Amniotic stem cell (primary cell): ENCODE data around the gene SYT1.
"Not testable (repeated sequence)": the region's sequence is repeated elsewhere in the genome, so short reads cannot be mapped to it uniquely, and the experiment has no call there.

Experiments used
- DNase-seq: peaks from one replicate; lab custom pipeline; 2025; lab: John Stamatoyannopoulos, UW

The SYT1 gene

DNA sequence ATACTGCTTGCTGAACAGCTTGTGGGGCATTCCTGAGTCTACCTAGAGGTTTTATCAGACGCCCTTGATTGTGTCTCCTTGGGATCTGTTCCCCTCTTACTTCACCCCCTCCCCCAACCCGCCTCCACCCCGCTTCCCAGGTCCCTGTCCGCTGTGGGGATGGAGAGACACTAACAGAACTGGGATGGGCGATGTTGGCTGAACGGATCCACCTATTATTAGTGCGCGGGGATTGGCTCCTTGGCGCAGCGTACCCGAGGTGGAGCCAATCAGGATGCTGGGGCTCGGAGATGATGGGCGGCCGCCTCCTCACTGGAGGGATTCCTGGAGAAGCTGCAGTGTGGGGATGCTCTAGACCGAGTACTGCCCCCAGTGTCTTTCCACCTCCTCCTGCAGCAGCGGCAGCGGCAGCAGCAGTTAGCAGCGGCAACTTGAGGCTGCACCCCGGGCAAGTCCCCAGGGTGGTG is at the start of gene SYT1:
Gene SYT1, plus strand, starts transcription at position 372 of the 467 bp plus-strand sequence.
- peak; percentile 75 for DNase-seq

DNA sequence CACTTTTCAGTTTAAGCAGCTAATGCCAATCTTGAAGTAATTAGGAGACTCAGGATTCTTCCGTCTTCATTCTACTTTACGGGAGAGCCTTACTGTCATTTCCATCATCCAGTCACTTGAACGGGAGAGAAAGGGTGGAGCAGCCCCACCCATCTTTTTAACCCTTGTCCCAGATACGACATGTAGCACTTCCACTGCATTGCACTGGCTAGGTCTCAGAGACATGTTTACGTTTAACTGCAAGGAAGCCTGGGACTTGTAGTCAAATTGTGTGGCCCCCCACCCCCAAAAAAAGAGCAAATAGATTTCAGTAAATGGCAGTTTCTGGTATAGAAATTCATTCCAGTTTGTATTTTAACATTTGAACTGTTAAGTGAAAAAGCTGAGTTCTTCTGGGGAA is 46.1 kb upstream of the SYT1 start:
- DNase-seq, result no peak

DNA sequence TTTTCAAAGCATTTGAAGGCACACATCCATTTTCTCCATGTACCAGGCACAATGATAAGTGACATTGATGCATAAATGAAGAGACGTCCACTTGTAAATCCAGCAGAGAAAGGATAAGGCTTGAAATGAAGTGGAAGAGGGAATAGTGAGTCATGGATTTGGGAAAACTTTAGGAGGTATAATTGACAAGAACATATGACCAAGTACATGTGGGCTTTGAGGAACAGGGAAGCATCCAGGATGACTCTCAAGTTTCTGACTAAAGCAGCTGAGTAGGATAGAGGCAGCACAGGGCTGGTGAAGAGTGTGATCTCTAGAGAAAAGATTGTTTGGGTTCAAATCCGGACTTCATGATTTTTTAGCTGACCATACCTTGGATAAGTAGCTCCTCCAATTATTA is 43.6 kb upstream of the SYT1 start:
- DNase-seq, result no peak

- DNase-seq, result no peak
These were observed 39.7 kb upstream of the SYT1 start for GRCh38 chr12:78824918-78825317.

DNA sequence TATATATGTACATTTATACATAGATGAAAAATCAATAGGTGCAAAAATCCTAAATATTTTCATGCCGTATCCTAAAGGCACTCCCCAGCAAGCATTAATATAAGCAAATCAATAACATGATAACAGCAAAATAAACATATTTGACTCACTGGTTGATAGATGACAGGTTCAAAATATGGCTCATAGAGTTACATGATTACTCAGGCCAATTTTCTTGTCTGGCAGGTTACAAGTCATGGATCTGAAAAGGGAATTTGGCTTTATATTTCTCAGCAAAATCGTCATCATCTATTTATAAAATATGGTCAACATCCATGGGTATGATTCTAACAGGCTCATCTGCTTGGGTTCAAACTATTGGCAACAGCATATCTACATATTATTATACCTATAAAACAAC is 34.9 kb upstream of the SYT1 start:
- DNase-seq, result no peak

DNA sequence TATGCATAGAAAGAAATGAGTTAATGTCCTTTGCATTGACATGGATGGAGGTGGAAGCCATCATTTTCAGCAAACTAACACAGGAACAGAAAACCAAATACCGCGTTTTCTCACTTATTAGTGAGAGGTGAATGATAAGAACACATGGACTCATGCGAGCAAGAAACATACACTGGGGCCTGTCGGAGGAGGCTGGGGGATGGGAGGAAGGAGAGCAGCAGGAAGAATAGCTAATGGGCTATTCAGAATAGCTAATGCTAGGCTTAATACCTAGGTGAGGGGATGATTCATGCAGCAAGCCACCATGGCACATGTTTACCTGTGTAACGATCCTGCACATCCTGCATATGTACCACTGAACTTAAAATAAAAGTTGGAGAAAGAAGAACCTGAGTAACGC is 29.1 kb upstream of the SYT1 start:
- no peak for DNase-seq

DNA sequence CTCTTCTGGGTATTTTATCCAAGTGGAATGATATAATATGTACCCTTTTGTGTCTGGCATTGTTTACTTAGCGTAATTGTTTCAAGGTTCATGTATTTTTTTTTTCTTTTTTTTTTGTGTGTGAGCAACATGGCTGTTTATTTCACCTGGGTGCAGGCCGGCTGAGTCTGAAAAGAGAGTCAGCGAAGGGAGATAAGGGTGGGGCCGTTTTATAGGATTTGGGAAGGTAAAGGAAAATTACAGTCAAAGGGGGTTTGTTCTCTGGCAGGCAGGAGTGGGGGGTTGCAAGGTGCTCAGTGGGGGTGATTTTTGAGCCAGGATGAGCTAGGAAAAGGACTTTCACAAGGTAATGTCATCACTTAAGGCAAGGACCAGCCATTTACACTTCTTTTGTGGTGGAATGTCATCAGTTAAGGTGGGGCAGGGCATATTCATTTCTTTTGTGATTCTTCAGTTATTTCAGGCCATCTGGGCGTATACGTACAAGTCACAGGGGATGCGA is 24.0 kb upstream of the SYT1 start:
- not testable (repeated sequence) for DNase-seq

GRCh38 chr12:78853231-78853630 is 11.3 kb upstream of the SYT1 start:
- DNase-seq, result no peak

GRCh38 chr12:78863482-78864402 is 832 bp upstream of the SYT1 start:
- DNase-seq, result peak; percentile 23

GRCh38 chr12:78864870-78865463 is 393 bp downstream of the SYT1 start:
- no peak for DNase-seq

- DNase-seq, result no peak
These were observed 942 bp downstream of the SYT1 start for GRCh38 chr12:78865516-78865915.

GRCh38 chr12:78866518-78866917 is 1.9 kb downstream of the SYT1 start:
- no peak for DNase-seq

DNA sequence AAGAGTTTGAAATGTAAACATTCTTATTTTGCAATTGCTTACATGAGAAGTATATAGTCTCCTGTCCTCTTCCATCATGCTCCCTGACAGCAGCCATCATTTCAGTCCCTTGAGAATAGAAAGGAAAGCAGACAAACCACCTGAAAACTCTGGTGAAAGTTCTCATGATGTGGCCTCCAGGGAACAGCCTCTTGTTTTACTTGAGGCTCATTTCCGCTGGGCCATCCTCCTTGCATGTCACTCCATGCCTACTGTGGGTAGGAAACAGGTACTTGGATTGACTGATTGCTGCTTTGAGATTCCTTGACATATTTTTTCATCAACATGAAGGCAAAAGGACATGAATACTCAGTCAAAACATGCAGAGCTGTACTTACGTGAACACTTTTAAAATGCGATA is 6.0 kb downstream of the SYT1 start:
- no peak for DNase-seq

DNA sequence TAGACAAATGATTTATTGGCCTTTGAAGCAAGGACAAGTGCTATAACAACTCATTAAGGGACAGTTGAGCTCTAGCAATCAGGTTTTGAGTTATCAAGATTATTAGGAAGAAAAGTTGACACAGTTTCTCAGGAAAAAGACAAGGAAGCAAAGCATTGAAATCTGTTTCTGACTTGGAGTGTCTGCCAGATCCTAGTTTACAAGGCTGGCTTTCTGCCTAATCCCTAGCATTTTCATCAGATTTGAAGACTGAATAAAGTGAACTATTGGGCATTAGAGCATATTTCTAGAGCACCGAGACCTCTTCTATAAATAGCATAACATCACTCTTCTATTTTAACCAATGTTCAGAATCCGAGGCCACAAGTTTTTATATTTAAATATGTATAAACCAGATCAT is 7.0 kb downstream of the SYT1 start:
- DNase-seq, result no peak

GRCh38 chr12:78878459-78878858 is 13.9 kb downstream of the SYT1 start:
- no peak for DNase-seq

DNA sequence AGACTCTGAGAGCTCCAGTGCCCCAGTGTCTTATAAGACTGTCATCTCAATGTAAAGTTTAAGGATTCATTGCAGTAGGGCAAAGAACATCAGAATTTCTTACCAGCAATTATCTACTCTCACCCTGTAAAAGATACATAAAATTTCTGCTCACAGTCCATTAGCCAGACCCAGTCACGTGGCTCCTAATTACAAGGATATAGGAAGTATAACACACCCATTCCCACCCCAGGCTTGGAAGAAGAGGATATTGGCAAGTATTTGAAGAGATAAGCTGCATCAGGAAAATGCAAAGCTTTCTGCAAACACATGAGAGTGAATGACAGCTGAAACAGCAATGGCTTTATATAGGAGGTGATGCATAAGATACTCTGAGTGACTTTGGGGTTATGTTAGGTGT is 14.3 kb downstream of the SYT1 start:
- DNase-seq, result no peak

DNA sequence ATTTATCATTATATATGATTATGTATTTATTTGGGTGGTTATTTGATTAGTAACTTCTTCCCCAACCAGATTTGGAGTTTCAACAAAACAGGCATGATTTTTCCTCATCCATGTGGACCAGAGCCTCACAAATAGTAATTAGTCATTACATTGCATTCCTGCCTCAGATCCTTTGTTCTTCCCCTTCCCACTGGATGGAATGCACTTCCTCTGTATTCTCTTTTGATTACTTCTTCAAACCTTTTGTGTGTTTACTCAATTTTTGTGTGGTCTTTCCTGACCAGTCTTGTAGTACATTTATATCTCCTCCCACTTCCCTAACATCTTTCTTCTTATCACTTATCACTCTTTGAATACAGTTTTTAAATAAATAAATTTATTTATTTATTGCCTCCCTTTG is 15.5 kb downstream of the SYT1 start:
- DNase-seq, result no peak

DNA sequence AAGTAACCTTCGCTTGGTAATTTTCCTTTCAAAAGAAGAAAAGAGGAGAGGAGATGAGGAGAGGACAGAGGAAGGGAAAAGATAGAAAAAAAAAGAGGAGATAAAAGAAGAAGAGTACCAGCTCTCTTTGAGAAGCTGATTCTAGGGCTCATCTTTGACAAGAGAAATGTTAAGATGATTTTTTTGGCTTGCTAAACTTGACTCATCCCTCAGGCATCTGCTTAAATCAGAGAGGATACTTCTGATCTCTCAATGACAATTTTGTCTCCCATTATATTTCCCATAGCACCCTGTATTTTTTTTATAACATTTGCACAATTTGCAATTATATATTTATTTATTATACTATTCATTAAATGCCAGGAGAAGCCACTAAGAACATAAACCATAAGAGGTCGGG is 17.1 kb downstream of the SYT1 start:
- DNase-seq, result no peak

GRCh38 chr12:78885466-78885865 is 20.9 kb downstream of the SYT1 start:
- DNase-seq, result no peak

- DNase-seq, result peak; percentile 9
These were observed 22.3 kb downstream of the SYT1 start for GRCh38 chr12:78886719-78887407.

GRCh38 chr12:78887444-78887843 is 22.9 kb downstream of the SYT1 start:
- no peak for DNase-seq

DNA sequence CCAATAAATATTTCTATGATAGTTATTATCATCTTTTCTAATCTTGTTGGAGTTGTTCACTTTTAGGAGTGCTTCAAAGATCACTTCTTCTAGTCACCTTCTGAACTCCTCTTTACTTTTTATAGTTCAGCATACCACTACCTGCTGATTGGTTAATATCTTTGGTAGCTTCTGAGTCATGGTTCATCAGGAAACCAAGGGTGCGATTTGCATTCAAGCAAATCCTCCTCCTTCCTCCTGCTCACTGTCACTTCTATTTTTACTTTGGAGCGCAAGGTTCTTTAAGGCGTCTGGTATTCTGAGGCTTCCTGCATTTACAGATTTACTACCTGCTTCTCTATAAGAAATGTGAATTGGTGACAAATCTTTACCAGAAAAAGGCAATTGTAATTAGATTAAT is 24.0 kb downstream of the SYT1 start:
- DNase-seq, result no peak
